ENCODE results near the gene MUC5B.
A peak's percentile ranks its signal among the peaks of the same experiment; 100 is the strongest.

Gene MUC5B

DNA sequence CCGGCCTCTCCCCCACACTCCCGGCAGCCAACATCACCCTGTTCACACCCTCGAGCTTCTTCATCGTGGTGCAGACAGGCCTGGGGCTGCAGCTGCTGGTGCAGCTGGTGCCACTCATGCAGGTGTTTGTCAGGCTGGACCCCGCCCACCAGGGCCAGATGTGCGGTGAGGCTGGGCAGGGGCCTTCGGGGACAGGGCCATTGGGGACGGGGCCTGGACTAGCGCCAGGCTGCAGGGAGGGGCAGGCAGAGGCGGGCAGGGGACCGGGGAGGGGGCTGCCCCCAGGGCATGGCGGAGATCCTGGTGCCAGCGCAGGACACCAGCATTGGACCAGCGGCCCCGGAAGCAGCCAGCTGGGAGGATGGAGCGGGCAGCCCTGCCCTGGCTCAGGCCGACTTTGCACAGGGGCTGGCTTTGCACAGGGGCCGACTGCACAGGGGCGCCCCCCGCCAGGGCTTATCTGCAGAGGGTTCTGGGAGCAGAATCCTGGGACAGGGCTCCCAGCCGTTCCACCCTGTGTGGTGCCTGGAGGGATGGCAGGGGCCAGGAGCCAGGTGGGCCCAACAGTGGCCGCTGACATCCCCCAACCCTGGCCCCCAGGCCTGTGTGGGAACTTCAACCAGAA is 8.6 kb downstream of the MUC5B start:
- no peak overlapping the region for H3K9ac ChIP-seq
- H3K27ac ChIP-seq: no peak overlapping the region
- H3K36me3 ChIP-seq: no peaks in the 10 kb centered on the region
- H3K4me1 ChIP-seq: peaks cover 13% of the 10 kb centered on the region
- no peaks in the 10 kb centered on the region for H3K9me3 ChIP-seq
- peaks cover 17% of the 10 kb centered on the region; the same call in 1 of the 2 replicates for H4K20me1 ChIP-seq
- no peak for TF ChIP-seq Cebpa-rat (IDR thresholded peaks at IDR 0.05)
- peaks cover 16% of the 10 kb centered on the region; the same call in 1 of the 2 replicates for H3K27me3 ChIP-seq
- no peak overlapping the region for H3K4me3 ChIP-seq
- H3K4me2 ChIP-seq: peak overlapping the region; percentile 61

DNA sequence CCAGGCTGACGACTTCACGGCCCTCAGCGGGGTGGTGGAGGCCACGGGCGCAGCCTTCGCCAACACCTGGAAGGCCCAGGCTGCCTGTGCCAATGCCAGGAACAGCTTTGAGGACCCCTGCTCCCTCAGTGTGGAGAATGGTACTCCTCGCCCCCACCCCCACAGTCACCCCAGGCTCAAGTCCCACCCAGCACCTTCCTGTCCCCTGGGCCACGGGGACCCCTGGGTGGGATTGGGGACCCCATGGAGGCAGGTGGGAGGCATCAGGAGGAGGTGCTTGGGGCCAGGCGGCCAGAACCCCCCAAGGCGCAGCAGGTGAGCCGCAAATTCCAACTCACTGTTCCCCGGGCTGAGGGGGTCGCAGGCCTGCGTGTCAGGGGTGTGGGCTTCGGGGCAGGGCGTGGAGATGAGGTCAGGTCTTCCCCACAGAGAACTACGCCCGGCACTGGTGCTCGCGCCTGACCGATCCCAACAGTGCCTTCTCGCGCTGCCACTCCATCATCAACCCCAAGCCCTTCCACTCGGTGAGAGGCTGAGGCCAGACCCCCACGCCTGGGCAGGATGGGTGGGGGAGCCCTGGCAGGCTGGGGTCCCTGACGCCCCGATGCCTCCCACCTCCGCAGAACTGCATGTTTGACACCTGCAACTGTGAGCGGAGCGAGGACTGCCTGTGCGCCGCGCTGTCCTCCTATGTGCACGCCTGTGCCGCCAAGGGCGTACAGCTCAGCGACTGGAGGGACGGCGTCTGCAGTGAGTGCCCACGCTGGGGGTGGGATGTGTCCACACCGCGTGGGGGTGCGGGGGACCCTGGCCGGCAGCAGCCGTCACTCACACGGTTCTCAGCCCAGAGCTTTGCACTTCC is 9.4 kb downstream of the MUC5B start:
- TF ChIP-seq Cebpa-rat (IDR thresholded peaks at IDR 0.05): no peak
- Histone ChIP-seq H3K9ac (no peak overlapping the region), H3K27me3 (peaks cover 21% of the 10 kb centered on the region), H3K4me2 (peak overlapping the region; percentile 61; the same call in 1 of the 2 replicates), H3K4me1 (peaks cover 13% of the 10 kb centered on the region), H3K27ac (no peak overlapping the region), H3K36me3 (no peaks in the 10 kb centered on the region), H3K9me3 (no peaks in the 10 kb centered on the region), H4K20me1 (peaks cover 24% of the 10 kb centered on the region; the same call in 1 of the 2 replicates), H3K4me3 (no peak overlapping the region)

DNA sequence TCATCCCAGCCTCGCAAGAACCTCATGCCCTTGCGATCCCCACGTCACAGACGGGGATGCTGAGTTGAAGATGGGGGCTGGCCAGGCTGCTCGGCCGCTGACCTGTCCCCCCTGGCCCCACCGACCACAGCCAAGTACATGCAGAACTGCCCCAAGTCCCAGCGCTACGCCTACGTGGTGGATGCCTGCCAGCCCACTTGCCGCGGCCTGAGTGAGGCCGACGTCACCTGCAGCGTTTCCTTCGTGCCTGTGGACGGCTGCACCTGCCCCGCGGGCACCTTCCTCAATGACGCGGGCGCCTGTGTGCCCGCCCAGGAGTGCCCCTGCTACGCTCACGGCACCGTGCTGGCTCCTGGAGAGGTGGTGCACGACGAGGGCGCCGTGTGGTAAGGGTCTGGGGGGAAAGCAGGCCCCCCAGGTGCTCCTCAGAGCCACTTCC is 10.0 kb downstream of the MUC5B start:
- H3K27me3 ChIP-seq: peaks cover 25% of the 10 kb centered on the region
- no peak overlapping the region for H3K4me2 ChIP-seq
- H4K20me1 ChIP-seq: peaks cover 26% of the 10 kb centered on the region; the same call in 1 of the 2 replicates
- peaks cover 13% of the 10 kb centered on the region for H3K4me1 ChIP-seq
- no peak for TF ChIP-seq Cebpa-rat (IDR thresholded peaks at IDR 0.05)
- no peaks in the 10 kb centered on the region for H3K9me3 ChIP-seq
- no peak overlapping the region for H3K9ac ChIP-seq
- no peak overlapping the region for H3K27ac ChIP-seq
- no peaks in the 10 kb centered on the region for H3K36me3 ChIP-seq
- H3K4me3 ChIP-seq: no peak overlapping the region

DNA sequence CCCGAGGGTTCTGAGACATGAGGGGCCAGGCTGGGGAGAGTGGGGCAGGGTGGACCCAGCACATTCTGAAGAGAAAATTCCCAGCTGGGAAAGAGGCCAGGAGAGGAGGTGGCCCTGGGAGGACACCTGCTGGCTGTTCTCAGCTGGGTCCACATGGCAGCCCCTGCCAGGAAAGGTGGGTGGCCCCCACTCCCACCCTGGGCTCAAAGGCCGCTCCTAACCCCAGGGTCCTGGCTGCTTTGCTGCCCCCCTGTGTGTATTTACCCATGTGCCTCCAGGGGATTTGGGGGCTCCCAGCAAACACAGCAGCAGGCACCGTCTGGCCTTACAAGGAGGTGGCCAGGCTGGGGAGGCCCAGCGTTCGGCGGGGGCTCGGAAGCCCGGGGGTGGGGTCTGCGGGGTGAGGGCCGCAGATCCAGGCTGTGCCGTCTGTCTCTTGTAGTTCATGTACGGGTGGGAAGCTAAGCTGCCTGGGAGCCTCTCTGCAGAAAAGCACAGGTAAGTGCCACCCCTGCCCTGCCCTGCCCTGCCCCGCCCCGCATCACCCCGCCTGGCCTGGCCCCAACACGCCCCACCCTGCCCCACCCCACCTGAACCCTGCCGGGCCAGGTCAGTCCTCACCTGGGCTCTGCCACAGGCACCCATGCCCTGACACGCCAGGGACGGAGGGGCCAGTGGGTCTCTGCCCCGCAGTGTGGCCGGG is 10.6 kb downstream of the MUC5B start:
- Histone ChIP-seq H3K27ac (no peak overlapping the region), H3K4me2 (no peak overlapping the region), H3K9ac (no peak overlapping the region), H3K4me3 (no peak overlapping the region), H4K20me1 (peaks cover 26% of the 10 kb centered on the region; the same call in 1 of the 2 replicates), H3K9me3 (no peaks in the 10 kb centered on the region), H3K36me3 (no peaks in the 10 kb centered on the region), H3K4me1 (peaks cover 13% of the 10 kb centered on the region), H3K27me3 (peaks cover 25% of the 10 kb centered on the region)
- no peak for TF ChIP-seq Cebpa-rat (IDR thresholded peaks at IDR 0.05)

DNA sequence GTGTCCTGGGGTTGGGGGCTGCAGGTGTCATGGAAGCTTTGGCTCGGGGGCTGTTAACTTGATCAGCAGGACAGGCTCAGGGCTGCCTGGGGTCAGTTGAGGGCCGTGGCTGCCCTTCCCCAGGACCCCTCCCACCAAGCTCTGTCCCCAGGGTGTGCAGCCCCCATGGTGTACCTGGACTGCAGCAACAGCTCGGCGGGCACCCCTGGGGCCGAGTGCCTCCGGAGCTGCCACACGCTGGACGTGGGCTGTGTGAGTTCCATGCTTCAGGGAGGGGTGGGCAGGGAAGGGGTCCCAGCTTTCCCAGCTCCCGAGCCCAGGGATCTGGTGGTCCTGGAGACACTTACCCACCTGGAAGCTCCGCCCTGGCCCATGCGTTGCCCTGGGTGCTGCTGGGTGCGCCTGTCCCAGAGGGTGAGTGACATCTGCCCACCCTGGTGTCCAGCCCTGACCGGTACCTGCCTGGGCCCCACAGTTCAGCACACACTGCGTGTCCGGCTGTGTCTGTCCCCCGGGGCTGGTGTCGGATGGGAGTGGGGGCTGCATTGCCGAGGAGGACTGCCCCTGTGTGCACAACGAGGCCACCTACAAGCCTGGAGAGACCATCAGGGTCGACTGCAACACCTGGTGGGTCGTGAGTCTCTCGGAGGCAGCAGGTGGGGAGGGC is 11.3 kb downstream of the MUC5B start:
- peaks cover 26% of the 10 kb centered on the region; the same call in 1 of the 2 replicates for H4K20me1 ChIP-seq
- no peaks in the 10 kb centered on the region for H3K36me3 ChIP-seq
- H3K4me2 ChIP-seq: no peak overlapping the region
- no peak overlapping the region for H3K27ac ChIP-seq
- H3K9me3 ChIP-seq: no peaks in the 10 kb centered on the region
- peaks cover 25% of the 10 kb centered on the region for H3K27me3 ChIP-seq
- no peak overlapping the region for H3K9ac ChIP-seq
- H3K4me3 ChIP-seq: no peak overlapping the region
- TF ChIP-seq Cebpa-rat (IDR thresholded peaks at IDR 0.05): no peak
- H3K4me1 ChIP-seq: peaks cover 13% of the 10 kb centered on the region

DNA sequence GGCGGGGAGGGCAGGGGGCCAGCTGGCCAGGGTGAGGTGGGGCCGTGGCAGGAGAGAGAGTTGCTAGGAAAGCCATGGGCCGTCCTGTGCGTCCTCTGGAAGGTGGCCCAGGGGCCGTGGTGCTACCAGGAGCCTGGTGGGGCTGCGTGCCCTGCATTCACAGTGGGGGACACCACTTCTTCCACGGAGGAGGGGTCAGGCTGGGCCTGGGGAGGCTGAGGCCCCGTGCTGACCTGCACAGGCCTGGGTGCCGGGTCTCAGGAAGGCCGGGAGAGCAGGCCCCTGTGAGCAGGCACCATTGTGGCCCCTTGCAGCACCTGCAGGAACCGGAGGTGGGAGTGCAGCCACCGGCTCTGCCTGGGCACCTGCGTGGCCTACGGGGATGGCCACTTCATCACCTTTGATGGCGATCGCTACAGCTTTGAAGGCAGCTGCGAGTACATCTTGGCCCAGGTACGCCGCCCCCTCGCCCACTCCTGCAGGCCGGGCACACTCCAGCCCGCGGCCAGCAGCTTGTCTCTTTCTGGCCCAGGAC is 12.0 kb downstream of the MUC5B start:
- Histone ChIP-seq H3K9me3 (no peaks in the 10 kb centered on the region), H3K36me3 (no peaks in the 10 kb centered on the region), H3K27me3 (peaks cover 25% of the 10 kb centered on the region), H3K9ac (no peak overlapping the region), H3K27ac (no peak overlapping the region), H3K4me1 (peaks cover 13% of the 10 kb centered on the region), H3K4me2 (no peak overlapping the region), H3K4me3 (no peak overlapping the region), H4K20me1 (peaks cover 26% of the 10 kb centered on the region; the same call in 1 of the 2 replicates)
- no peak for TF ChIP-seq Cebpa-rat (IDR thresholded peaks at IDR 0.05)

DNA sequence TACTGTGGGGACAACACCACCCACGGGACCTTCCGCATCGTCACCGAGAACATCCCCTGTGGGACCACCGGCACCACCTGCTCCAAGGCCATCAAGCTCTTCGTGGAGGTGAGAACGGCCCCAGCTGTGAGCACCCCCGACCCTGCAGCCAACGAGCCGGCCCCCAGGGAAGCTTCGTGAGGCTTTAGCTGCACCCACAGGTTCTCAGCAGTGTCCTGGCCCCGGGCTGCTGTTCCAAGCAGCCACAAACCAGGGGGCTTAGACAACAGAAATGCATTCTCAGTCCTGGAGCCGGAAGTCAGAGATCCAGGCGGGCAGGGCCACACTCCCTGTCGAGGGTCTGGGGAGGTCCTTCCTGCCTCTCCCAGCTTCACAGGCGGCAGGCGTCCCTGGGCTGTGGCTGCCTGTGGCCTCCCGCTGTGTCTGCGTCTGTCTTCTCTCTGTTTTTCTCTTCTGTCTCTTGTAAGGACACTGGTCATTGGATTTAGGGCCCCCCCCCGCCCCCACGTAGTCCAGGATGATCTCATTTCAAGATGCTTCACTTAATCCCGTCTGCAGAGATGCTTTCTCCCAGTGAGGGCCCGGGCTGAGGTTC is 12.5 kb downstream of the MUC5B start:
- Histone ChIP-seq H3K9me3 (no peaks in the 10 kb centered on the region), H3K27me3 (peaks cover 25% of the 10 kb centered on the region), H3K4me3 (no peak overlapping the region), H3K4me2 (no peak overlapping the region), H3K9ac (no peak overlapping the region), H3K4me1 (peaks cover 13% of the 10 kb centered on the region), H4K20me1 (peaks cover 26% of the 10 kb centered on the region; the same call in 1 of the 2 replicates), H3K36me3 (no peaks in the 10 kb centered on the region), H3K27ac (no peak overlapping the region)
- TF ChIP-seq Cebpa-rat (IDR thresholded peaks at IDR 0.05): no peak

DNA sequence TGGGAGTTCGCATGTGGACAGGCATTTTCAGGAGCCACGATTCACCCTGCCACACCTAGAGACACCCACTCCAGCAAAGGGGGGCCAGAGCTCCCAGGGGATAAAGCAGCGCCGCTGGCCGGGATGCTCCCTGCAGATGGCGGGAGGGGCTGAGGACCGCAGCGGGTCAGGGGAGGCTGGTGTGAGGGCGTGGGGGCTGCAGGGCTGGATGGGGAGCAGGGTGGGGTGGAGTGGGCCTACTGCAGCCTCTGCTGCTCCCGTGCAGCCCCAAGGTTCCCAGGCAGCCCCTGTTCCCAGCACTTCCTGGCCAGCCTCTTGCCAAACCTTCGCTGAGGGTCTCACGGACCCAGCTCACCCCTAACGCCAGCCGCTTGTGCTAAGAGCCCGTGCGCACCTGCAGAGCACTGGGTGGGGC is 13.0 kb downstream of the MUC5B start:
- Histone ChIP-seq H3K36me3 (no peaks in the 10 kb centered on the region), H3K9me3 (no peaks in the 10 kb centered on the region), H4K20me1 (peaks cover 24% of the 10 kb centered on the region; the same call in 1 of the 2 replicates), H3K4me1 (peaks cover 10% of the 10 kb centered on the region), H3K27me3 (peaks cover 25% of the 10 kb centered on the region), H3K4me3 (no peak overlapping the region), H3K27ac (no peak overlapping the region), H3K9ac (no peak overlapping the region), H3K4me2 (no peak overlapping the region)
- no peak for TF ChIP-seq Cebpa-rat (IDR thresholded peaks at IDR 0.05)
